Activated CD8-positive, alpha-beta memory T cell treated with anti-CD3 and anti-CD28 coated beads, Interleukin-2, amount 50 U/mL, for 1 hour (primary cell): Measurements from ENCODE around the gene ANGPTL2.

Source experiments
- DNase-seq: peaks from one replicate; pipeline ENCODE4 v3.0.0-alpha.2; 2020; ENCODE audit errors: extremely low read depth

The ANGPTL2 gene

DNA sequence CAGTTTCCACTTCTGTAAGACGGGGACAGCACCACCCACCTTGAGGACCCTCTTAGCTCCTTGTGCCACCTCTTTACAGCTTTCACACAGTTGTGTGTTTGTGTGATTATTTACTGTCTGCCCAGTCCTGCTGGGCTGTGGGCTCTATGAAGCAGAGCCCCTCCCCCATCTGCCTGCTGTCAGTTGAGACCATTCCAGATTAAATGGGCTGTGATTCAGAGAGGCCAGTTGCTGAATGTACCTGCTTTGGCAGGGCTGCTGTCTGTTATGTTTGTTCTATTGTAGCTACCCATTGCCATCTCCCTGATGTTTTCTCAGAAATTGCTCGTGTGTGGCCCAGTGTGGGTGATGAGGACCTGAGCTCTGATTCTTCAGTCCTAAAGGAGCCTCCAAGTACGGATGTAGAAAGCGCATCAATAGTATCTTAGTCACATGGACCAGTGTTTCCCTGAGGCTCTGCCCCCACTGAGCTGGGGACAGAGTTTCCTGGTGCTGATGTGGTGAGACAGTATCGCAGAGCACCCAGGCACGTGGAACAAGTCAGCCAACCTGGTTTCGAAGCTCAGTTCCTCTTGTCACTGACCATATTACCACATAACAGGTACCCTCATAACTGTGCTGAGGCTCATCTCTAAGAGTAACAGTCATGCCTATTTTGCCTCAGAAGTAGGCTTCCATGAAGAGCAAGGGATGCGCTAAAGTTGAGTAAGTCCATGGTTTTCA lies 3.7 kb downstream of the ANGPTL2 start:
- DNase-seq, result no peak

DNA sequence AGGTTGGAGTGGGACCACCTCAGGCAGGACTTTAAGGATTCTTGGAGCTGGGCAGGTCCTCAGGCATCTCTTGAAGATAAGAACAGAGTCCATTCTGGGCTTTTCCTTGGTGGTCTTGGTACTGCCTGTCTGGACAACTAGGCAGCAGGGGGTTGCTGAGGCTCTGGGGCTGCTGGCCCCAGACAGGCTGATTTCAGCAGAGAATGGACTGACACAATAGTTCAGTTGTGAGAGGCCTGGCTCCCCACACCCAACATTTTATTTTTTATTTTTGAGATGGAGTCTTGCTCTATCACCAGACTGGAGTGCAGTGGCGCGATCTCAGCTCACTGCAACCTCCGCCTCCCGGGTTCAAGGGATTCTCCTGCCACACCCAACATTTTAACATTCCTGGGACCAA lies 4.6 kb downstream of the ANGPTL2 start:
- no peak for DNase-seq

DNA sequence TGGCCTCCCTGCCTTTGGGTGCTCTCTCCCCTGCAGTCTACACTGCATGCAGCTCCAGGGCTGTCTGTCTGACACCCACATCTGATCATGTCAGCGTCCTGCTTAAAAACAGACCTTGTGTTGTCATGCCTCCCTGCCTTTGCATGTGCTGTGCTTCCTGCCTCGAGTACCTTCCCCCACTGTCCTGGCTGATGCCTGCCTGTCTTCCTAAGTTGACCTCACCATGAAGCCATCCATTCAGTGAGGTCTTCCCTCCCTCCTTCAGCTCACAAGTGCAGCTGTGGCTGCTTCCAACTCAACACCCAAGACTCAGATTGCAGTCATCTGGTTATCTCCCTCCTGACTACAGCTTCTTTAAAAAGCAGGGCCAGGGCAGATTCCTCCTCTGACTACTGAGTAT lies 5.5 kb downstream of the ANGPTL2 start:
- no peak for DNase-seq

DNA sequence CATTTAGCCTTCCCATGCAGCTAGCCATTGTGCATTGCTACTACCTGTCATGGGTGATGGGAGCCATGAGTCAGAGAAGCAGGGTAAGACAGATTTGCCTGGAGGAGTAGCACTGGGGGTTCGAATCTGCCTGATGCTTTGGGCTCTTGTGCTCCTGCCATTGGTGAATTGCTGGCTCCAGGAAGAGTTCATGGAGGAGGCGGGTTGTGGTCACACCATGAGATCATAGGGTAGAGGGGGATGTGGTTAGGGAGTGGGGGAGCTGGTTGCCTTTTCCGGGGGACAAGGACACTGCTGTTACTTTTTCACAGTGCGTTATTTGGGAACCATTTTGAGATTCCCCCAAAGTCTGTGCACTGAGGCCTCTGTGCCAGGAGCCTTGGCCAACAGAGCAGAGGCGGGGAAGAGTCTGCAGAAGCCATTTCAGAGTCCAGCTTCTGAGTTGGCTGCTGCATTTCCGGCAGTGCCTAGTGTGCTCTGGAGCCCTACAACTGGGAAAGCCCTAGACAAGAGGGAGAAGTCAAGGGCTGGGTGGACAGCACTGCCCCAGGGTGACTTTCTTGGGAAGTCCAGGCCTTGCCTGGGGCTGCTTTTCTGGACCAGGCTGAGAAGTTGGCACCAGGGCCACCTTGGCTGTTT lies 6.2 kb downstream of the ANGPTL2 start:
- no peak for DNase-seq

DNA sequence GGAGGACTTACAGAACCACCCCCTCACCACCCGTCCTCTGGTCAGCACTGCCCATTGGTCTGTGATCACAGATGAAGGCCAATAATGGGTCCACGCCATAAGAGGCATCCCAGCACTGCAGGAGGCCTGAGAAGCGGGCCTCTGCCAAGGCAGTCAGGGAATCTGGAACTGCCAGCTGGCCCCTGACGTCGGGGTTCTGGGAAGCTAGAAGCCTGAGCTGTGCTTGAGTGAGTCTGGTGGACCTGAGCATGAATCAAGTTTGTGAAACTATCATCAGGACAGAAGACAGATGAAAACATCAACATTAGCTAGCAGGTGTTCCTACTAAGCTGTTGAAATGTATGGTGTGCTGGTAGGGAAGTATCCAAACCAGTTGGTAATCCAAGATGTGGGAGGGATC lies 7.8 kb downstream of the ANGPTL2 start:
- no peak for DNase-seq

DNA sequence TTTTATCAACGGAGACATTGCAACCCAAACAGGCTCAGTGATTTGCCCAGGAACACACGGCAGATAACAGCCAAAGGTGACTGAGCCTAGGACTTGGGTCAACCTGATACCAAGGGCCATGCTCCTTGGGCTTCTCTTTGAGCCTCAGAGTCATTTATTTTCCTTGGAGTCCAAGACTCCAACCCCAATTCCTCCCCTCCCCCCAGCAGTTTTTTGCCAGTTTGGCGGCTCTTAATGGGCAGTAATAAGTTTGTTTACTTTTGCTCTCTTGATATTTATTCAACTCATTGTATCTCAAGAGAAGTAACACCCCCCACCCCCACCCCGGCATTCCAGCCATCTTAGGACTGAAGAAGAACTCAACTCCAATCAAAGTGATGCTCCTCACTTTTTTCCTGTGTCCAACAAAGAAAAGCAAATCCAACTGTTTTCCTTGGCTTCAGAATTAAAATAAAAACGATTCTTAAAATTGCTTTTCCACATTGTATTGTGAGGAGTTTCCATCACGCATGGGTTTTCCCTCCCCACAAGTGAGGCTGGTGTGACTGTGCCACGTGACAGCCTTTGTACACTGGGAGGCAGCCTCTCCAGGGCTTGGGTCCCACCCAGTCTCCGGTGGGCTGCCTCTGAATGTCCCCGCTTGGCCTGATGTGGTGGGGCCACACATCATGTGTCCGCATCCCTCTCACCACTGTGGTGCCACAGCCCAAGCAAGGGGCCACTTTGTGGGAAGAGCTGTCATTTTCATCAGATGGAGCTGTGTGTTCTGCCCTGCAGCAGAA lies 9.1 kb downstream of the ANGPTL2 start:
- no peak for DNase-seq

DNA sequence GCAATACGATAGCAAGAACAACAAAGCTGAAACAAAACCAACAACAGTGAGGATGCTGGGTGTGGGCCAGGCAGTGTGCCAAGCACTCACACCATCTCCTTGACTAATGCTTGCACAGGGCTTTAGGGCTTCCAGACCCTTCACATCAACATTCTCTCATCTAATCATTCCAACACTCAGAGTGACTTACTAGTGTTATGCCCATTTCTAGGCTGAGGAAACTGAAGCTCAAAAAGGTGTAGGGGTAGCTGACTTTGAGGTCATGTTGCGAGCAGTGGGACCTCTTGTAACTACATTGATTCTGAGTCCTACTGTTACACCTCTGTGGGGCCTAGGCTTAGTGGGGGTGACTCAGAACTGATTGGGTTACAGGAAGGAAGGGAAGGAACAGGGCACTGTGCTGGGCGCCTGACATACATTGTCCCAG lies 9.7 kb downstream of the ANGPTL2 start:
- no peak for DNase-seq

DNA sequence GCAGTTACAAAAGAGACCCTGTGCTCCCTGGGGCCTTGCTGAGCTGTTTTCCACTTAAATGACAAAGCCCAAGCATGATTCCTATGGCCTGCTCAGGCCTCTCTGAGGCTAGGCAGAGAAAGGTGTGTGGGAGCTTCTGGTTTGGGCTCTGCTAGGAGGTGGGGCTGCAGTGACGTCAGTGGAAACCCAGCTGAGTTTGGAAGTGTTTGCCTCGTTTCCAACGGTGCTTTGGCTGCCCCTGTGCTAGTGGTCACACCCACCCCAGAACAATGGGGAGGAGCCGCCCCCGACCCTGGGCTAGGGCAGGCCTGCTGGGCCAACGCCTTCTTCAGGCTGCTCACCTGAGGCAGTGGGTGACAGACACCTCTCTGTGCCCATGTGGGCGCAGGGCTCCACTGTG lies 10.4 kb downstream of the ANGPTL2 start:
- DNase-seq, result no peak

DNA sequence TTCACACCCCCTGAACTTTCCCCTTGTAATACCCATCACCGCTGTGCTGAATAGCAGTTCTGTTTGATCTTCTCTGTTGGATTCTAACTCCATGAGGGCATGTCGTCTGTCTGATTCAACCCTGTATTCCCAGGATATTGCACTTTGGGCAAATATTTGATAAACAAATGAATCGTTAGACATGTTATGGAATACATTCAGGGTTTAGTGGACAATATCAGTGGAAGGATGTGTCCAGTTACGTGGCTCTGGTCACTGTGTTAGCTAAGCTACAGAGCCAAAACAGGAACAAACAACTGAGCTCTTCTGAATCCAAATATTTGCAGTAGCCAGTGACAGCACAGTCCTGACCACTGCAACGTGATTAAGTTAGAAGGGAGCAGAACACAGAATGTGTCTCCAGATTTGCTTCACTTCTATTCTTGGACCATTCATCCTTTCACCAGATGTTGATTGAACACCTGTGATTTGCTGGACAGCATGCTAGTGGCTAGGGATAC lies 13.2 kb downstream of the ANGPTL2 start:
- DNase-seq, result no peak

DNA sequence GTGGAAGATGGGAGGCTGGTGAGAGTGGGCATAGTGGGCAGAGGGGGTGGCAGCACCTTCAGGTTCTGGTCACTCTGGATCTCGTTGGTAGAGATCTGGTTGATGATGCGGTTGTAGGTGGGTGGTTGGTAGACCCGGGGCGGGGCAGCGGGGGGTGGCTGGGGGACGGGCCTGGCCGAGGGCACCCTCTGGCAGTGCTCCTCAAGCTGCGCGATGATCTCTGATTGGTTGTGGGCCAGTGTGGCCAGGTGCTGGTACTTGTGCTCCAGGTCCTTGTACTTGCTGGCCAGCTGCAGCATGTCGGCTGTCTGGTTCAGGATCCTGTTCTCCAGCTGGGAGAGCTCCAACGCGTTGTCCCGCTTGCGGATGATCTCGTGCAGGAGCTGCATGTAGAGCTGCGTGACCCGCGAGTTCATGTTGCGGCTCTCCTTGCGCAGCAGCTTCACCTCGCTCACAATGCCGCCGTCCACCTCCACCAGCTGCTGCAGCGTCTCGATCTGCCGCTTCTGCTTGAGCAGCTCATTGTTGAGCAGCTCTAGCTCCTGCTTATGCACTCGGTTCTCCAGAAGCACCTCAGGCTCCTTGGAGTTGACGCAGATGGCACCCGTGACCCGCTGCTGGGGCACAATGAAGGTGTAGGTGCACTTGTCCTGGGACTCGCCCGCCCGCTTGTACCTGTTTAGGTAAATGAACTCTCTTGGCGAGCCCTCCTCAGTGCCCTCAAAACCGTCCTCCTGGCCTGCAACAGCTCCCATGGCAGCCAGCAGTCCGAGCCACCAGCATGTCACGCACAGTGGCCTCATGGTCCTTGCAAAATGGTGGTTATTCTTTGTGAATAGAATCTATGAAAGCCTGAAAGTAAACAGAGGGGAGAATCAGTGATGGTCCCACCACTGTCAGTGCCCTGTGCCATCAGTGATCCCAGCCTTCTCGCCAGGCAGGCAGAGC lies 14.2 kb downstream of the ANGPTL2 start:
- no peak for DNase-seq

DNA sequence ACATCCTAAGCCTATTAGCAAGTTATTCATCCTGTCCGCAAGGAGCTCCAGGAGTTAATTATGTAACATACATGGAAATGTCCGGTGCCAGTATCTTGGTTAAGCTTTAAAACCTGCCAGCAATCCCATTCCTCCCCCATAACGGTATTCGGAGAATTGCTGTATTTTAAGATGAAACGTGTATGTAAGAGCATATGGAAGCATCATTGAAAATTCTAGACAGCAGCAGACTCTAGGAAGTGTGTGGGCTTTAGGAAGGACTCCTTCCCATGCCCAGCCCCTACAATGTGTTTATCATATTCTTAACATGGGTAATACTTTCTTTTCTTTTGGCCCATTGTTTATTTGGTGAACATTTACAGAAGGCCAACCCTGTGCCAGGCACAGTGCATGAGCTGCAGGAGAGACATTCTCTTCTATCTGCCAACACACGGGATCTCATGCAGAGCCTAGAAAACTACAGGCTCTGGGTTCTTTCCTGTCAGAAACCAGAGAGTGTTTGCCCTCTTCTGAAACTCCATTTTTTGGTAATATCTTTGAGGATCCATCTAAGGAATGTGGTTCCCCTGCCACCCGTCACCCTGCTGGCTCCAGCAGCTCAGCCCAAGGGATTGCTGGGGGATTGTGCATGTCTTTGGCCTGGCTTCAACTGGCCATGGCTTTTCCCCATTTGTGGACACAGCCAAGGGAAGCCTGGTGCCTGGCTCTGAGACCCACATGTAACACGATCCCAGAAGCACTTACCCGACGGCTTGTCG lies 15.1 kb downstream of the ANGPTL2 start:
- DNase-seq, result no peak

DNA sequence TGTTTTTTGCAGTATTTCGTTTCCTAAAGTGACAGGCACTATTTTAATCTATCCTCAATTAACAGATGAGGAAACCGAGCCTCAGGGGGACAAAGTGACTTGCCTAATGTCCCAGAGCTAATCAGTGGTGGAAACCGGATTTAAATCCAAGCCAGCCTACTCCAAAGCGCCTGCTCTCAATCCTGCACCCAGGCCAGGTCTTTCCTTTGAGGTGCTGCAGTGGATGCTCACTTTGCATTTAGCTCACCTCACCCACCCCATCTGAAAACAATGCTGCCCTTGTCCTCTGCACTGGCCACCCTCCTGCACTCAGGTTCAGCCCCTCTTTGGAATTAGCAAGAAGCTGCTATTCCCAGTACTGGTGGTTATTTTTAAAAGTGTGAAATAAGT lies 16.0 kb downstream of the ANGPTL2 start:
- DNase-seq, result no peak

DNA sequence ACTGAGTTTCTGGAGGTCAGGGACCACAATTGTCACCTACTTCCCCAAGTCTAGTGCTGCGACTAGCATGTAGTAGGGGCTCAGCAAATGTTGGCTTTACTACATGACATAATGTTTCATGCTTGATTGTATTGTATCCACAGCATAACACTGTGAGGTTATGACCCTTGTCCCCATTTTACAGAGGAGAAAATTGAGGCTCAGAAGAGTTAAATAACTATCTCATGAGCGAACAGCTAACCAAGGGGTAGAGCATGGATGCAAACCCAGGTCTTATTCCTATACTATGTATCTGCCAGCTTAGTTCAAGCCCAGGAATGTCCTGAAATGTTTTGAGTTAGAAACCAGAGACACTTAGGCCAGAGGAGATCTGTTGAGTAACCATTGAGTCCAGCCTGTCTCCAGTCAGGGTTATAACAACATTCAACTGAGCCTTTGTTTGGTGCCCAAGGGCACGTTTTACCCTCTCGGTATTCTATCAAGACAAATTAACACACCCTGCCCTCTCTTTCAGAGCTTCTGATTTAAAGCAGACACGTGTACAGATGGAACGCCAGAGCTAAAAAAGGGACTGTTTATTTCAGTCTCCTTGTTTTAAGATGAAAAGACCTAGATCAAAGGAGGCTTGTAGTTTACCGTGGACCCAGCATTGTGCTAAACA lies 16.5 kb downstream of the ANGPTL2 start:
- DNase-seq, result no peak

DNA sequence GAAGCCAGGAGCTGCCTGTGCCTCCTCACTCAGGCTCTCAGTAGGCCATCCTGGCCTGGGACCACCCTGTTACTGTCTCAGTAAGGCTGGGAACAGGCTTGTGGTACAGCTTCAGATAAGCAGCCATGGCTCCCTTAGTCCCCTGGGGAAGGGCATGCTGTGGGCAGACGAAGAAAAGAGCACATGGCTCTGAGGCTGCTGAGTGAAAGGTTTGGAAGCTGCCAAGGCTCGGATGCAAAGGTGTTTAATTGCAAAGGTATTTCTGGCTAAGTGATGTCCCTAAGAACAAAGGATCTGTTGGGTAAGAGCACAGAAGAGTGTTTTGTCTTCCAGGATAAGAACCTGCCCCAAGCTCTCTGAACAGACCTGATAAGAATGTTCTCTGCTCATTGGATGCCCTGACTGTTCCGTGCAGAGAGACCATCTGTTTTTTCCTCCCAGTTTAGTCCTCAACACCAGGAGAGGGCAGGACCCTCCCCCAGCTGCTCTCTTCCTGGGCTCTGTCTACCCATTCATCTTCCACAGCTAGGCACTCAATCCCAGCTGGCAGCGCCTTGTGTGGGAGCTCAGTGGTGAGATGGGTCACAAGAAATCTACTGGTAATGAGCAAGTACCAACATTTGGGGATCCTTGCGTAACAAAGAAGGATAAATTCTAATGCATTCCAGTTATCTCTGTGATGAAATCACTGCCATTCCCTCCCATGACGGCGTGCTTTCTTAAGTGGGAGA lies 17.7 kb downstream of the ANGPTL2 start:
- DNase-seq, result no peak

DNA sequence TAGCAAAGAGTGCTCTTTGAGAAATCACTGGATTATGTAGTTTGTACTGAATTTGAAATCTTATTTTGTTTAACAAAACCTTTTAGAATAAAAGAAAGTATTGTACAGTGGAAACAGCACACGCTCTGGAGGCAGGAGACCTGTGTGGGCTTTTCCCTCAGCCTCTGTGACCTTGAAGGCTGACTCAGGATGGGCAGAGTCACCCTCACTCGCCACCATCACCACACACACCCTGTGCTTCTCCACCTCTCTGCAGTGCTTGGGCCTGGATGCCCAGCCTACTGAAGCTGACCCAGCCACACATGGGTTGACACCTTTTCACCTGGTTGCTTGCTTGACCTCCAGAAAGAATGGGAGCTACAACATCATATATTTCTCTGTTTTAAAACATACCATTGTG lies 19.6 kb downstream of the ANGPTL2 start:
- no peak for DNase-seq

DNA sequence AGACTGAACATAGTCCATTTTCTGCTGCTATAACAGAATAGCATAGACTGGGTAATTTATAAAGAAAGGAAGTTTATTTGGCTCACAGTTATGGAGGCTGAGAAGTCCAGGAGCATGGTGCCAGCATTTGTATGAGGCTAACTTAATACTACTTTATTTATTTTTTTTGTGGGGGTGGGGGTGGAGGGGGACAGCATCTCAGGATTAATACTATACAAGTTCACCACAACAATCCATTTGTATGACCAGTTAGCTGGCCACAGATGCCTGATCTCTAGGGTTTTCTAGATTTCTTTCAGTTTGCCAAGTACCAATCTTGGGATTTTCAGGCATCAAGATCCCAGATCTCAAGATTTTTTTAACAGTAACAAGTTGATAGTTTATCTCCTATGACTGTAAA lies 20.3 kb downstream of the ANGPTL2 start:
- no peak for DNase-seq

DNA sequence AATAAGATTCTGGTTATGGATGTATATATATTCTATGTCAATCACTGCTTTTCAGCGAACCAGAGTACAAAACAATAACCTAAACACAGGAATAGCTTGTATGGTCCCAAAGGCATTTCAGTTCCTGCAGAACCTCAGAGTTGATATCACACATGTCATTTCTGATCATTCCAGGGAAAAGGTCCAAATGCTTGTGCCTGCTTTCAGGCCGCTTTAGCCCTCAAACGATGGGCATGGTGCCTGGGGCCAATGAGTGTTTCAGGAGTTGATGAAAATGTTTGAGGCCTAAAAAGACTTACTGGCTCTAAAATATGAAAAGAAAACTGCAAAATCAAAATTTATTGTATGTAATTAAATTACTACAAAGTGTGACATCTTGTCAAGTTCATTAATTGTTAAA lies 22.8 kb downstream of the ANGPTL2 start:
- DNase-seq, result no peak

DNA sequence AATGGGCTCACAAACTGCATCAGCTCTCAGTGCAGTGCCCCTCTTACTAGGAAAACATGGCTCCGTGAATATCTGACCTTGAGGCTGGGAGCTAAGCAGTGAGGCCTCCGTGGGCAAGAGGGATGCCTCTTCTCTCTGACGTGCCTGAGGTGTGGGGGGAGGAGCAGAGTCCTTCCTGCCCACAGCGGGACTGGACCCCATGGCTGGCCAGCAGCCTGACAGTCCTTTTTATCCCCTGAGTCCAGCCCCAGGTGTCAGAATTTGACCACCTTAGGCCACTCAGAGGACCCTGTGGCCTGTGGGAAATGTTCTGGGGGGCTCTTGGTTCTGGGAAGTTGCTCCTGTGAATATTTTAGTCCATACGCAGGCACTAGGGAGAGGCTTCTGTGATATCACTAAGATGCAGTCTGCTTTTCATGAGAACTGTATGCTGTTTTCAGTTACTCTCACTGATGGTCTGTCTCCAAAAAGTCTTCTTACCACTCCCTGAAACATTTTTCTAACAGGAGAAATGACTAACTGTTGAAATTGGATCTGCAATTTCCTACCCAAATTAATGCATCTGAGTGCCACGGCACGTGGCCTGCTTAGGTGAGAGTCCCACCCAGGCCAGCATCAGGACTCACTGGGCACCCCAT lies 23.4 kb downstream of the ANGPTL2 start:
- no peak for DNase-seq

DNA sequence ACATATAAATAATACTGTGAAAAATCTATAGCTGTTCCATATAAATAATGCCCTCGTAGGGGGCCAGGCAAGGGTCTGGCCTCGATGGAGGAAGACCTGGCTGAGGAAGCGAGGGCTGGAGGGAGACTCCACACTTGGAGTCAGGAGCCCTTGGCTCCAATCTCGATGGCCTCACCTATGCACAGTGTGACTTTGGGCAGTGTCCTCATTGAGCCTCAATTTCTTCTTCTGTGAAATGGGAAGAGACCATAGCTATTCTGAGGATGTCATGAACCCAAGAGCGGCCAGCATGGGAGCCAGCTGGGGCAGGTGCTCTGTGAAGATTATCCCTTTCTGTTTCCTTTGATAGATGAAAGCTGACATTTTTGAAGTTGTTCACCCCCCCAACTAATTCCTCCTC lies 24.8 kb downstream of the ANGPTL2 start:
- no peak for DNase-seq
